ENCODE data around the gene CCNY.
A peak's percentile ranks its signal among the peaks of the same experiment; 100 is the strongest.

CCNY gene

DNA sequence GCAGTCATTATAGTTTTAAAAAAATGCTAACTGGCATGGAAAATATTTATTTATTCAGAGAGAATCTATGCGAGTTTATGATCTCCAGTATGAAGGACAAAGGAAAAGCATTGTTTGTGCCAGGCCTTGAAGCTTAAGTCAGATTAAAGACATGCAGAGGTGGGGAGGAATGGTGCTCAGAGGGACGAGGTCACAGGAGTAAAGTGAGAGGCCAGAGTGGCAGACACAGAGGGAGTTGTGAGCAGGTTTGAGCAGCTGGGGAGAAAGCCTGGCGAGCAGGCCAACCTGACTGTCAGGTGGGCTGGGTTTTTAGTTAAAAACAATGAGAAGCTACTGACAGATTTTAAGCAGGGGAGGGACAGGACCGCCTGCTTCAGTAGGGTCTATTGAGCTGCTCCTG lies 6.8 kb upstream of the CCNY start:
- in situ Hi-C loops (cut with HindIII; ENCODE audit: low sequenced_read_pairs), result no loop called here
- no peak for TF ChIP-seq CTCF (IDR thresholded peaks at IDR 0.05; ENCODE audit: low read depth, low read length)
- H3K4me3 ChIP-seq (ENCODE audit: low read depth, low read length), result no peak overlapping the region
- no peak for DNase-seq (ENCODE audit: low read depth, low spot score)

DNA sequence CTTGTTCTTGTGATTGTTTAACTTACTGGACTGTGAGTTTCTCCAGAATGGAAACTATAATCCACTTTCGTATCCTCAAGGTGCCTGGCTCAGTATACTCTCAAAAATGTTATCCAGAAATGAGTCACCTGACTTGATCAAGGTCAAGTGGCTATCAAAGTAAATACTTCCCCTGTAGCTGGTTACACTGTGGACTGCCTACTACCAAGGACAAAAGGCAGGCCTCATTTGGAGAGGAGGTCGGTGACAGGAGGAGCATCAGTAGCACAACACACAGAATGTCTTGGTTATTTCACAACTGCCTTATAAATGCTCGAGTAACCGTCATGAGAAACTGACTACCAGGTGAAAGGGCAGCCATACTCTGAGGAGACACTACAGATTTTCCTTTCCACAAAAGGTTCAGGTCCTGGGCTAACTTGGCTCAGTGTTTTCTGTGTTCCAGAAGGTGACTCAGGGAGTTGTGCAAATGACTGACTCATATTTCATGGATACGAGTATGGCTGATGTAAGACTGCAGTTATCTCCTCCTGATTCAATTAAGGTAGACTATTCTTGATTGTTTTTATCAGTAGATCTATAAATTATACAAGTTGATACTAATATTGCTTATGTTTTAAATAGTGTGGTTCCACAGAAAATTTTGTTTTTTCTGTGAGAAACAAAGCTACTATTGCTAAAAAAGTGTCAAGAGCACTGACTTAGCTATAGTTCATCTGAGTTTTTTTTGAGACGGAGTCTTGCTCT lies 4.2 kb upstream of the CCNY start:
- DNase-seq (ENCODE audit: low read depth, low spot score), result peak; percentile 92
- H3K4me3 ChIP-seq (ENCODE audit: low read depth, low read length), result no peak overlapping the region
- in situ Hi-C loops (cut with HindIII; ENCODE audit: low sequenced_read_pairs), result no loop called here
- no peak for TF ChIP-seq CTCF (IDR thresholded peaks at IDR 0.05; ENCODE audit: low read depth, low read length)

GRCh38 chr10:35334297-35334696 lies 2.0 kb upstream of the CCNY start:
- no peak for DNase-seq (ENCODE audit: low read depth, low spot score)
- no peak for TF ChIP-seq CTCF (IDR thresholded peaks at IDR 0.05; ENCODE audit: low read depth, low read length)
- no peak overlapping the region for H3K4me3 ChIP-seq (ENCODE audit: low read depth, low read length)
- in situ Hi-C loops (cut with HindIII; ENCODE audit: low sequenced_read_pairs), result no loop called here

DNA sequence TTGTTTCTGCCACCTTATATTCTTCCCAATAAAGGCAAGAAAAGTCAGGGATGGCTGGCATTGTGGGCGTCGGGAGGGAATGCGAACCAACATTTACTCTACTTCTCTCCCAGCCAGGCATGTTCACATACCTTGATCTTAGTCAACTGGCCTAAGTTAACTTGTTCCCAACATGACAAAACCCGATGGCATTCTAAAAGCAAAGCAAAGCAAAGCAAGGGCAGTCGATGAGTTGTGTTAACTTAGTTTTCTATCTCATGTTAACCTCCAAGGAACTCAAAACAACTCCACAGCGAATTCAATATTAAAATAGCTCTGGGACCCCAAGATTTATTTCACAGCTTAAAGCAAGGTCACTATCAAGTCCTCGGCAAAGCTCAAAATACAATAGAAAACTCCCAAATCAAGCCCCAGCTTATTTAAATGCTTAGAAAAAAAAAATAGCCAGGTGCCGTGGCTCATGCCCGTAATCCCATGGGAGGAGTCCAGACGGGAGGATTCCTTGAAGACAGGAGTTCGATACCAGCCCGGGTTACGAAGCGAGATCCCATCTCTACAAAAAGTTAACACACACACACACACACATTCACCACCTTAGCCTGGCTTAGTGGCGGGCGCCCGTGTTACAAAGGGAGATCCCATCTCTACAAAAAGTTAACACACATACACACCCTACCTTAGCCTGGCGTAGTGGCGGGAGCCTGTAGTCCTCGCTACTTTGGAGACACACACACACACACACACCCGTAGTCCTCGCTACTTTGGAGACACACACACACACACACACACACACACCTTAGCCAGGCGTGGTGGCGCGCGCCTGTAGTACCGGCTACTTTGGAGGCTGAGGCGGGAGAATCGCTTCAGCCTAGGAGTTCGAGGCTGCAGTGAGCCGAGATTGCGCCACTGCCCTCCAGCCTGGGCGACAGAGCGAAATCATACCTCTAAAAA lies 901 bp upstream of the CCNY start:
- no peak for DNase-seq (ENCODE audit: low read depth, low spot score)
- peak overlapping the region; percentile 84 for H3K4me3 ChIP-seq (ENCODE audit: low read depth, low read length)
- in situ Hi-C loops (cut with HindIII; ENCODE audit: low sequenced_read_pairs), result no loop called here
- TF ChIP-seq CTCF (IDR thresholded peaks at IDR 0.05; ENCODE audit: low read depth, low read length), result no peak

- no peak for DNase-seq (ENCODE audit: low read depth, low spot score)
- peak overlapping the region; percentile 81 for H3K4me3 ChIP-seq (ENCODE audit: low read depth, low read length)
- in situ Hi-C loops (cut with HindIII; ENCODE audit: low sequenced_read_pairs), result no loop called here
- no peak for TF ChIP-seq CTCF (IDR thresholded peaks at IDR 0.05; ENCODE audit: low read depth, low read length)
Observed at GRCh38 chr10:35336921-35337823, 863 bp downstream of the CCNY start.

GRCh38 chr10:35339942-35340341 lies 3.6 kb downstream of the CCNY start:
- DNase-seq (ENCODE audit: low read depth, low spot score), result no peak
- in situ Hi-C loops (cut with HindIII; ENCODE audit: low sequenced_read_pairs), result no loop called here
- H3K4me3 ChIP-seq (ENCODE audit: low read depth, low read length), result no peak overlapping the region
- TF ChIP-seq CTCF (IDR thresholded peaks at IDR 0.05; ENCODE audit: low read depth, low read length), result no peak

Data from astrocyte of the spinal cord (primary cell).